HepG2 (cell line): ENCODE data around the gene CARD9. TPM values are rescaled to one million over a fixed set of nuclear protein-coding genes. Genes with fewer than 3 reads are reported as not detected.

Experiments used
- AGO2 ChIP-seq: fragments of 200-400 bp; formaldehyde crosslinking; optimal IDR thresholded peaks from 2 replicates; pipeline ENCODE3; 2017; ENCODE audit warnings: mild to moderate bottlenecking, low read depth, low read length, moderate library complexity
- ARNT ChIP-seq: fragments of 450-650 bp; IDR thresholded peaks from 2 replicates; pipeline ENCODE4 v1.6.1; 2017
- CC2D1A ChIP-seq: sonication (generic); formaldehyde crosslinking; IDR thresholded peaks from 2 replicates; pipeline ENCODE4 v1.8.1; 2023; ENCODE audit warnings: mild to moderate bottlenecking, missing genetic modification reagents
- CHD2 ChIP-seq: IDR thresholded peaks from 2 replicates; pipeline ENCODE4 v1.6.1; 2011; ENCODE audit warnings: low read depth, low read length, improper control_type of control experiment
- DRAP1 ChIP-seq: IDR thresholded peaks from 2 replicates; pipeline ENCODE4 v1.6.1; 2016; ENCODE audit warnings: missing genetic modification reagents, missing compliant biosample characterization
- FOSL2 ChIP-seq: sonication (generic); formaldehyde crosslinking; IDR thresholded peaks from 2 replicates; pipeline ENCODE4 v1.4.0; 2020; ENCODE audit warnings: missing genetic modification reagents
- HOXA3 ChIP-seq: sonication (generic); formaldehyde crosslinking; IDR thresholded peaks from 2 replicates; pipeline ENCODE4 v1.5.0; 2020; ENCODE audit warnings: missing genetic modification reagents
- HOXA5 ChIP-seq: sonication (generic); formaldehyde crosslinking; IDR thresholded peaks from 2 replicates; pipeline ENCODE4 v1.4.0; 2020; ENCODE audit warnings: missing genetic modification reagents
- KDM3A ChIP-seq: IDR thresholded peaks from 2 replicates; pipeline ENCODE4 v1.6.1; 2018; ENCODE audit warnings: low read depth, missing compliant biosample characterization
- MXD3 ChIP-seq: IDR thresholded peaks from 2 replicates; pipeline ENCODE4 v1.6.1; 2016; ENCODE audit warnings: mild to moderate bottlenecking, missing biosample characterization, missing genetic modification reagents
- NFRKB ChIP-seq: fragments of 450-650 bp; IDR thresholded peaks from 2 replicates; pipeline ENCODE4 v1.6.1; 2017
- NR2F2 ChIP-seq: IDR thresholded peaks from 2 replicates; pipeline ENCODE4 v1.6.1; 2012; ENCODE audit warnings: low read depth, inconsistent platforms, borderline replicate concordance
- PHF21A ChIP-seq: sonication (generic); formaldehyde crosslinking; IDR thresholded peaks from 2 replicates; pipeline ENCODE4 v1.5.0; 2020; ENCODE audit warnings: mild to moderate bottlenecking, missing genetic modification reagents
- POLR2AphosphoS5 ChIP-seq: IDR thresholded peaks from 2 replicates; pipeline ENCODE4 v1.6.1; 2012; ENCODE audit warnings: low read depth, low read length
- RXRA ChIP-seq: sonication (generic); formaldehyde crosslinking; IDR thresholded peaks from 2 replicates; pipeline ENCODE4 v1.5.1; 2020; ENCODE audit warnings: missing genetic modification reagents
- SYNCRIP ChIP-seq: fragments of 200-400 bp; formaldehyde crosslinking; IDR thresholded peaks from 2 replicates; pipeline ENCODE4 v1.6.1; 2018; ENCODE audit warnings: mild to moderate bottlenecking, low read depth, low read length; ENCODE audit not compliant: insufficient read depth
- TFDP1 ChIP-seq: IDR thresholded peaks from 2 replicates; pipeline ENCODE4 v1.6.1; 2016; ENCODE audit warnings: missing compliant biosample characterization, missing genetic modification reagents, borderline replicate concordance
- ZNF225 ChIP-seq: sonication (generic); formaldehyde crosslinking; IDR thresholded peaks from 2 replicates; pipeline ENCODE4 v1.4.0; 2020; ENCODE audit warnings: mild to moderate bottlenecking, missing genetic modification reagents
- ZNF773 ChIP-seq: sonication (generic); formaldehyde crosslinking; IDR thresholded peaks from 2 replicates; pipeline ENCODE4 v1.4.0; 2020; ENCODE audit warnings: missing genetic modification reagents, borderline replicate concordance
- polyA plus RNA-seq, 8 experiments: library from polyadenylated mRNA; depleted of rRNA in 3 of 8; stranded (reverse) in 7 of 8; unstranded in 1 of 8; fragments of >200 nt; fragmentation: Illumina TruSeq in 4 of 8; extraction: Trizol in 4 of 8; gene quantifications; 2 replicates each; pipeline versions ENCODE4 v1.2.1 to v1.2.3, GENCODE V29; 2011 to 2016; ENCODE audit warnings: low read depth in 4 of 8, missing spikeins in 1 of 8, mixed read lengths in 1 of 8; ENCODE audit not compliant: insufficient read depth in 1 of 8
- total RNA-seq, 5 experiments: library from RNA; depleted of rRNA; stranded (reverse); fragments of >200 nt; fragmentation: Illumina TruSeq; extraction: Trizol; gene quantifications; 2 replicates each; pipeline ENCODE4 v1.2.3, GENCODE V29; 2016; ENCODE audit warnings: low read depth in 1 of 5
- TF ChIP-seq, protein P1 (sequence below): IDR thresholded peaks from 2 replicates; pipeline ENCODE4 v1.6.1; 2016; ENCODE audit warnings: low read depth
- TF ChIP-seq, protein P2 (sequence below): sonication (generic); formaldehyde crosslinking; IDR thresholded peaks from 2 replicates; pipeline ENCODE4 v1.4.0; 2020; ENCODE audit warnings: mild to moderate bottlenecking, missing genetic modification reagents
- TF ChIP-seq, protein P3 (sequence below): sonication (generic); formaldehyde crosslinking; IDR thresholded peaks from 2 replicates; pipeline ENCODE4 v1.8.0; 2022; ENCODE audit warnings: mild to moderate bottlenecking, missing genetic modification reagents; ENCODE audit not compliant: insufficient replicate concordance

Gene CARD9
- total and polyA plus RNA-seq, 2 of the 13 experiments (the other 11 are each of a cell fraction or from before 2014, with no cell fraction given): 3.3 to 7.4 TPM

- peak; percentile 38; the same call in 1 of the 2 replicates for TF ChIP-seq TFDP1 (CRISPR knock-in tag)
- TF ChIP-seq DRAP1 (CRISPR knock-in tag): peak; percentile 35; the same call in 1 of the 2 replicates
- TF ChIP-seq, protein P1, sequence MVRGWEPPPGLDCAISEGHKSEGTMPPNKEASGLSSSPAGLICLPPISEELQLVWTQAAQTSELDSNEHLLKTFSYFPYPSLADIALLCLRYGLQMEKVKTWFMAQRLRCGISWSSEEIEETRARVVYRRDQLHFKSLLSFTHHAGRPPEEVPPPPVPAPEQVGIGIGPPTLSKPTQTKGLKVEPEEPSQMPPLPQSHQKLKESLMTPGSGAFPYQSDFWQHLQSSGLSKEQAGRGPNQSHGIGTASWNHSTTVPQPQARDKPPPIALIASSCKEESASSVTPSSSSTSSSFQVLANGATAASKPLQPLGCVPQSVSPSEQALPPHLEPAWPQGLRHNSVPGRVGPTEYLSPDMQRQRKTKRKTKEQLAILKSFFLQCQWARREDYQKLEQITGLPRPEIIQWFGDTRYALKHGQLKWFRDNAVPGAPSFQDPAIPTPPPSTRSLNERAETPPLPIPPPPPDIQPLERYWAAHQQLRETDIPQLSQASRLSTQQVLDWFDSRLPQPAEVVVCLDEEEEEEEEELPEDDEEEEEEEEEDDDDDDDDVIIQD (CRISPR knock-in tag): no peak
- TF ChIP-seq ZNF225: peak; percentile 56; the same call in 1 of the 2 replicates
- TF ChIP-seq POLR2AphosphoS5: peak; percentile 26; the same call in 1 of the 2 replicates
- TF ChIP-seq ZNF773 (CRISPR knock-in tag): 0 out of 2 replicates have a peak, but pooled peaks have one; percentile 56
- TF ChIP-seq AGO2: peak; percentile 63
- TF ChIP-seq RXRA (CRISPR knock-in tag): peak; percentile 8; the same call in 1 of the 2 replicates
- no peak for TF ChIP-seq NFRKB
- TF ChIP-seq ARNT: no peak
- TF ChIP-seq, protein P2, sequence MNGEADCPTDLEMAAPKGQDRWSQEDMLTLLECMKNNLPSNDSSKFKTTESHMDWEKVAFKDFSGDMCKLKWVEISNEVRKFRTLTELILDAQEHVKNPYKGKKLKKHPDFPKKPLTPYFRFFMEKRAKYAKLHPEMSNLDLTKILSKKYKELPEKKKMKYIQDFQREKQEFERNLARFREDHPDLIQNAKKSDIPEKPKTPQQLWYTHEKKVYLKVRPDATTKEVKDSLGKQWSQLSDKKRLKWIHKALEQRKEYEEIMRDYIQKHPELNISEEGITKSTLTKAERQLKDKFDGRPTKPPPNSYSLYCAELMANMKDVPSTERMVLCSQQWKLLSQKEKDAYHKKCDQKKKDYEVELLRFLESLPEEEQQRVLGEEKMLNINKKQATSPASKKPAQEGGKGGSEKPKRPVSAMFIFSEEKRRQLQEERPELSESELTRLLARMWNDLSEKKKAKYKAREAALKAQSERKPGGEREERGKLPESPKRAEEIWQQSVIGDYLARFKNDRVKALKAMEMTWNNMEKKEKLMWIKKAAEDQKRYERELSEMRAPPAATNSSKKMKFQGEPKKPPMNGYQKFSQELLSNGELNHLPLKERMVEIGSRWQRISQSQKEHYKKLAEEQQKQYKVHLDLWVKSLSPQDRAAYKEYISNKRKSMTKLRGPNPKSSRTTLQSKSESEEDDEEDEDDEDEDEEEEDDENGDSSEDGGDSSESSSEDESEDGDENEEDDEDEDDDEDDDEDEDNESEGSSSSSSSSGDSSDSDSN (CRISPR knock-in tag): peak; percentile 83
- peak; percentile 53; the same call in 1 of the 2 replicates for TF ChIP-seq KDM3A (CRISPR knock-in tag)
- TF ChIP-seq MXD3: 0 out of 2 replicates have a peak, but pooled peaks have one; percentile 29
- TF ChIP-seq PHF21A (CRISPR knock-in tag): peak; percentile 88
- 0 out of 2 replicates have a peak, but pooled peaks have one; percentile 69 for TF ChIP-seq HOXA5 (CRISPR knock-in tag)
- TF ChIP-seq HOXA3: peak; percentile 57
- peak; percentile 13; the same call in 1 of the 2 replicates for TF ChIP-seq NR2F2
- TF ChIP-seq FOSL2 (CRISPR knock-in tag): no peak
- TF ChIP-seq, protein P3, sequence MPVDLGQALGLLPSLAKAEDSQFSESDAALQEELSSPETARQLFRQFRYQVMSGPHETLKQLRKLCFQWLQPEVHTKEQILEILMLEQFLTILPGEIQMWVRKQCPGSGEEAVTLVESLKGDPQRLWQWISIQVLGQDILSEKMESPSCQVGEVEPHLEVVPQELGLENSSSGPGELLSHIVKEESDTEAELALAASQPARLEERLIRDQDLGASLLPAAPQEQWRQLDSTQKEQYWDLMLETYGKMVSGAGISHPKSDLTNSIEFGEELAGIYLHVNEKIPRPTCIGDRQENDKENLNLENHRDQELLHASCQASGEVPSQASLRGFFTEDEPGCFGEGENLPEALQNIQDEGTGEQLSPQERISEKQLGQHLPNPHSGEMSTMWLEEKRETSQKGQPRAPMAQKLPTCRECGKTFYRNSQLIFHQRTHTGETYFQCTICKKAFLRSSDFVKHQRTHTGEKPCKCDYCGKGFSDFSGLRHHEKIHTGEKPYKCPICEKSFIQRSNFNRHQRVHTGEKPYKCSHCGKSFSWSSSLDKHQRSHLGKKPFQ (CRISPR knock-in tag): peak; percentile 59
- TF ChIP-seq SYNCRIP: no peak
- TF ChIP-seq CHD2: no peak
- TF ChIP-seq CC2D1A (CRISPR knock-in tag): 0 out of 2 replicates have a peak, but pooled peaks have one; percentile 75
Measured at GRCh38 chr9:136345281-136346156, 27.9 kb downstream of the CARD9 start (continued).
